GM23338 (cell line): ENCODE data around the gene NLRC5.

Experiments
- CTCF ChIP-seq, 2 experiments: fragments of 200-600 bp in 1 of 2; sonication (generic) in 1 of 2; conservative IDR thresholded peaks; 2 replicates each; pipeline versions ENCODE4 v1.5.1 to v1.6.1; 2016 to 2017; ENCODE audit warnings: antibody characterized with exemption in 2 of 2, low read depth in 2 of 2, mild to moderate bottlenecking in 2 of 2, moderate library complexity in 1 of 2
- ETS1 ChIP-seq: IDR thresholded peaks from 2 replicates; pipeline ENCODE4 v1.6.1; 2016; ENCODE audit warnings: antibody characterized with exemption
- EZH2 ChIP-seq: fragments of 200-600 bp; sonication (generic); IDR thresholded peaks from one replicate; pipeline ENCODE4 v1.8.0; 2017; ENCODE audit warnings: antibody characterized with exemption, mild to moderate bottlenecking, low read depth; ENCODE audit not compliant: unreplicated experiment
- JUNB ChIP-seq: IDR thresholded peaks from one replicate; pipeline ENCODE4 v1.6.1; 2016; ENCODE audit warnings: antibody characterized with exemption; ENCODE audit not compliant: unreplicated experiment
- NANOG ChIP-seq: IDR thresholded peaks from 2 replicates; pipeline ENCODE4 v1.6.1; 2016; ENCODE audit warnings: antibody characterized with exemption, borderline replicate concordance
- REST ChIP-seq: IDR thresholded peaks from one replicate; pipeline ENCODE4 v1.6.1; 2018; ENCODE audit warnings: antibody characterized with exemption; ENCODE audit not compliant: unreplicated experiment

- no peak for TF ChIP-seq CTCF (conservative IDR thresholded peaks at IDR 0.05; ENCODE audit: low read depth in 2 of 2)
- TF ChIP-seq EZH2: no peak
- TF ChIP-seq NANOG: no peak
- TF ChIP-seq REST: no peak
- TF ChIP-seq JUNB: no peak
- no peak for TF ChIP-seq ETS1
These were observed 23.9 kb upstream of the NLRC5 start for GRCh38 chr16:56965149-56966092.
